ENCODE measurements around the gene IRS2.
"Not testable (repeated sequence)": the region's sequence is repeated elsewhere in the genome, so short reads cannot be mapped to it uniquely, and the experiment has no call there.

Gene IRS2

DNA sequence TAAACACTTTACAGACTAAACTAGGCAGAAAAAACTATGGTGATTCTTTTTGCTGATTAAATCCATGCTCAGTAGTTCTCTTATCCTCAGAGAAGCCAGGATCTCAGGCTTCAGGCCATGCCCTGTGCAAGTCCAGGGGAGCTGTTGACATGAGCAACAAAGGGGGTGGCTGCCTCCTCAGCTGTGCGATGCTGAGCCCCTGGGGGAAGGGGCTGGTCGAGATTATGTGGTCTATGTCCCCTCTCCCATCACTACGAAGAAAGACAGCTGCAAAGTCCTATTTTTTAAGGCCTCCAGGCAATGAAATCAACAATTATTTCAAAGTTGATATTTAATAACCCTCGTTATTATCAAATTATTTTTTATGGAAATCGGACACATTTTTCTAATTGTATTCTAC is 37.0 kb downstream of the IRS2 start:
- peak; percentile 9 for DNase-seq

DNA sequence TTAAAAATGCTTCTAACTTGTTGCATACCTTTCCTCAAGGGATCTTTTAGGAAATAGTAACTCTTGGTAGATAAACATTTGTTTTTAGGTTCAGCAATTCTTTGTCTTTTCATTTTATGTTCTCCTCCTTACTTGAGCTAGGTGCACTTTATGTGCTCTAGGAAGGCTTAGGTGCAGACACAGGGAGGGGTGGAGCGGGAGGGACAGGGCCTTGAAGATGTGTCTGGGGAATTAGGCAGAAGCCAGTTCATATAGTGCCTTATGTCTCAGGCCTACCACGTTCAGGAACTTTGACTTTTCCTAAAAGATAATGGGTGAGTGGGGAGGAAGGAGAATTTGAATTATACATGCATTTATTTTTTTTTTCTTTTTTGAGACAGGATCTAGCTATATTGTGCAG is 37.7 kb downstream of the IRS2 start:
- no peak for DNase-seq

DNA sequence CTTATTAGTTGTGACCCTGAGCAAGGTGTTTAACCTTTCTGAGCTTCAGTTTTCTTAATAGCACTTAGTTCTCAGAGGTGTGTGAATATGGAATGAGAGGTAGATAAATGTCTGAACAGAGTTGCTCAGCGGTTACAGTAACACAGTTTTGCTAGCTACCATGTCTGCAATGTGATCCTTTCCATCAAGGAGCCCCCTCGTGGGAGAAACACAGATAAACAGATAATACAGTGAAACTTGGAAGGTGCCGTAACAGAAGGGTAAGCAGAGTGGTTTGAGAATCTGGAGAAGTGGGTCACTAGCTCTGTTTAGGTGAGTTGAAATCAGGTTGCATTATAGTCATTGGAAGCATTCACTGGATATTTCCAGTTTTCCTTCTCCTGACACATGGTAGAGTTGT is 38.9 kb downstream of the IRS2 start:
- no peak for DNase-seq

DNA sequence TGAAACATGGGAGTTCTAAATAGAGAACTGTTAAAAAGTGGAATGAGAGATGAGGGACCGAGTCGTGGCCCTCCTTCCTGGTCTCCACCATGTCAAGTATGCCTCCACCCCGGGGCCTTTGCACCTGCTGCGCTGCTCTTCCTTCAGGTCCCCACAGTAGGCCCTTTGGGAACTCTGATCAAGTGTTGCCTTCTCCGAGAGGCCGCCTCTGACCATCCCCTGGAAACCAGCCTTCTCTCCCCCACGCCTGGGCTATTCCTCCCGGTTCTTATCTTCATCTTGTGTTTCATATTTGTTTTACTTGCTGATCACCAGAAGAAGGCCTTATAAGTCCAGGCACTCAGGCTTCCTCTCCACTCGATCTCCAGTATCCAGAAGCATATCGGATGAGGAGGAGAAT is 40.0 kb downstream of the IRS2 start:
- no peak for DNase-seq

DNA sequence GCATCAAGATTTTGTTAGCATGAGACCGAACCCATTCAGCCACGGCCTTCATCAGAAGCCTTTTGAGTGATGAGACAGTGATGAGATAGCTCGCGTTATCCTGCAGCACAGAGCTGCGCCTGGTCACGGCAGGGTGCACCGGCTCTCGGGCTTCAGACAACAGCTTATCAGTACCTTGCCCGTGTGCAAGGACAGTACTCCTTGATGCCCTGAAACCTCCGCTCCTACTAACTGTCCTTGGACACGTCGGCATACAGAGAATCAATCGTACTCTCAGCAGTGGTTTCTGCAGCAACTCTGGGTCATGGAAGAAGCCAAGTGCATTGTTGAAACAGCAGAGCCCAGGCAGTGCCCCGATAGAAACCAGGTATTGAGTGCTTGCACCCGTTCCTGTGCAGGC is 40.7 kb downstream of the IRS2 start:
- no peak for DNase-seq

DNA sequence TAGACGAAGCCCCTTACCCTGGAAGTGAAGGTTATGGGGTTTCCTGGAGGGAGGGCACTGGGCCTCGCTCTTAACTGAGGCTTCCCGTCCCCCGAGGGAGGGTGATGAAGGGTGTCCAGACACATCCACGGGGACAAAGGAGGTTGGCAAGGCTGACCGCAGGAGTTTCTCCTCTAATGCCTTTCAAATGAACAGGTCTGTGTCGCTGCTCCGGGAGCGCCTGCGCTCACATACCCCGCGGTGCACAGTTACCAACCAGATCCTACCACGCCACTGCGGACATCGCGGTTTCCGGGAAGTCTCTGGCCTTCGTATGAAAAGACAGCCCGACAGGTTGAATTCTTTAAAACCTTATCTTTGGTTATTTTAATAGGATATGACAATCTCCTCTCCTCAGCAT is 41.3 kb downstream of the IRS2 start:
- DNase-seq, result no peak

DNA sequence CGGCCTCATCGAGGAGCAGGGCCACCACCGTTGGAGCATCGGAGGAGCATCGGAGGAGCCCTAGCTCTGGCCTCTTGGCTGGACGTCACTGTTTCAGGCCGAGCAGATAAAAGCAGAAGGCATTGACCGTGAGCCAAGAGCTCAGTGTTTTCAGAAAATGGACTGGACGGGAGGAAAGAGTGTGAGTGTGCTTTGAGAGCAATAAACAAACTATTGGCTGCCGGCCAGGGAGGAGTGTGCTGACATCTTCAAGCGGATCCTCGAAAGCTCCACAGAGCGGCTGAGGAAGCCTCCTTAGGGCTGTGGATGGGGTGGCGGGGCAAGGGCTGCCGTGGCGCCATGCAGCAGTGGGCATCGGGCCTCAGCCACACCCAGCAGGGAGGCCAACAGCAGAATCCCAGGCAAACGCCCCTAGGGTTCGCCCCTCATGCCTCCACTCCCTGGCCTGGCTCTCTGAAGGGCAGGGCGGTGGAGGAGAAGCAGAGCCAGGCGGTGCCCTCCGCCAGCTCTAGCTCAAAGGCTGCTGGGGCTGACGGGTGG is 41.8 kb downstream of the IRS2 start:
- no peak for DNase-seq

DNA sequence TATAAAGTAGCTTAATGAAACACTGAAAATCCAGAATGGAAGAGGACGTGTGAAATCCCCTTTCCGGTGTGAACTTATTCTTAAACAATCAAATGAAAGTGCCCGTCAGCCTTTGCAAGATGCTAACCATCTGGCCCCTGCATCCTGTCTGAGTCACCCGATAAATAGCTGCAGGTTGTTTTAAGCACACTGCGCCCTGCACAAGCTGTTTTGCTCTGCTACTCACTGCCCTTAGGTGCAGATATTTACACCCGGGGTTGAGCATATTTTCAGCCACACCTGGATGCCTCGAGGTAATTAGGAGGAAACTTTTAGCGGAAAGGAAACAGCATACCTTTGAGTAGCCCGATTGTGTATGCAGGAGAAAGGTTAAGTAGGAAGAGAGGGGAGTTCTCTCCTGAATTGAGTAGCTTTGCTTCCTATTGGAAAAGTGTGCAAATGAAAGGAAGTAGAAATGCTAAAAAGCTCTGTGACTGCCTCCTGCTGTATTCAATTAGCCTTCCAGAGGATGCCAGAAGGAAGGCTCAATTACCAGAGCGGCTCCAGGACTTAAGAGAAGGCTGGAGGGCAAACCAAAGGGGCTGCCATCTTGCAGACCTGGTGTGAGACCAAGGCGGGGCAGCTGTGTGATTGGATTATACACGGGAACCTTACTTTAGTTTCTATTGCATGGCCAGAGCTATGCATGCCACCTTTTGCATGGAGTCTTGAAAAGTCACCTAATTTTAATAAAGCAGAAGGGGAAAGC is 42.5 kb downstream of the IRS2 start:
- no peak for DNase-seq

DNA sequence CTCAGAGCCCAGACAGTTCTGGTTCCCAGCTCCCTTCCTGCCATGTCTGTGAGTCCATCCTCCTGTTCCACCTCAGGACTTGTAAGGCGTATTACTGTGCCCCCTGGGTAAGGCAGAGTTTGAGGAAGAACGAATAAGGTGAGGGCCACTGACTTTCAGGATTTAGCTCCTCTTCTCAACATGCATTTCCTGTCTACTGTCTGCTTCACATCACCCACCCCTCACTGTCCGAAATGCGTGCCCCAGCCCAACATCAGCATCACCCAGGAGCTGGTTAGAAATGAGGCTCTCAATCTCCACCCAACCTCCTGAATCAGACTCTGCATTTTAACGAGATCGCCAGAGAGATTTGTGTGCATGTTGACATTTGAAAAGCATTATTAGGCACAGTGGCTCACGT is 44.4 kb downstream of the IRS2 start:
- DNase-seq, result no peak

DNA sequence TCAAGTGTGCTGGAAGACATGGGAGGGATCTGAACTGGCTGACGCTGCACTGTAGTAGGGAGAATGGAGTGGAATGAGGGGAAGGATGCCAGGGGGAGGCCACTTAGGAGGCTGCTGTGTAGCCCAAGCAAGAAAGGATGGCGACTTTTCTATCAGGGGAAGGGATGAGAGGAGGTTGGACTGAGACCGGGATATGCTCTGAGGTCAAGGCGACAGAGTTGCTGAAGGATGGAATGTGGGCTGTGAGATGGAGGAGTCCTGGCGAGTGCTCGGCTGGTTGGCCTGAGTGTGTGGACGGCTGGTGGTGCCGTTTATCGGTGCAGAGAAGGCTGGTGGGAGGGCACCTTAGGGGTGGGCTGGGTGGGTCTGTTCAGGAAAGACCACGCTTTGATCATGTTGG is 45.7 kb downstream of the IRS2 start:
- no peak for DNase-seq

DNA sequence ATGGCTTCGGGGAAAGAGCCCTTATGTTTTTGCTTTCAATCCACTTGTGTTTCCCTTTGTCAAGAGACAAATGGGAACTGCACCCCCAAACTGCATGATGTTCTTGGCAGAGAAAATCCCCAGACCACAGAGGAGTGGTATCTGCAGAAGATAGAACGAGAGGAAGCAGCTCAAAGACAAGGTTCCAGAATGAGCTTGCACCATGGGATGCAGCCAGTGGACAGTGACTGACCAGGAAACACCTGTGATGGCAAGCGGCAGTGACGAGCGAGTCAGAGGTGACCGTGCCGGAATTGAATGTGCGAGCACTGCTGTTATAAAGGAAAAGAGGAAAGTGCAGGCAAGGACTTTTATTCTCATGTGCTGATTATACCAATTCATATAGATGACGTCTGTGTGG is 46.3 kb downstream of the IRS2 start:
- DNase-seq, result no peak

DNA sequence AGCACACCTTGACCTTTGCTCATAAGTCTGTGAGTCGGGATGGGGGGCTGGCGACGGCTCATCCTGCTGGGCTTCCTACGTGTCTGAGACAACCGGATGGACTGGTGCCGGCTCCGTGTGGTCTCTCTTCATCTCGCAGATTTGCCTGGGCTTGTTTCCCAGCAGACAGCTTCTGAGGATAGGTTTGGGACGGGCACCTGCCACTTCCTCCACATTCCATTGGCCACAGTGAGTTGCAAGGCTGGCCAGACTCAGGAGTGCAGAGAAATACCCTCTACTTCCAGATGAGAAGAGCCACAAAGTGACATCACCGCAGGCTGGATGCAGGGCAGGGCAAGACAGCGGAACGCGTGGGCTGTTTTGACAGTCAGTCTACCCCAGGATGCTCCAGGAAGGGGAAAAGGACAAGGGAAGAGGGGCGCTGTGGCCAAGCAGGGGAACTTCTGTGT is 48.1 kb downstream of the IRS2 start:
- no peak for DNase-seq

DNA sequence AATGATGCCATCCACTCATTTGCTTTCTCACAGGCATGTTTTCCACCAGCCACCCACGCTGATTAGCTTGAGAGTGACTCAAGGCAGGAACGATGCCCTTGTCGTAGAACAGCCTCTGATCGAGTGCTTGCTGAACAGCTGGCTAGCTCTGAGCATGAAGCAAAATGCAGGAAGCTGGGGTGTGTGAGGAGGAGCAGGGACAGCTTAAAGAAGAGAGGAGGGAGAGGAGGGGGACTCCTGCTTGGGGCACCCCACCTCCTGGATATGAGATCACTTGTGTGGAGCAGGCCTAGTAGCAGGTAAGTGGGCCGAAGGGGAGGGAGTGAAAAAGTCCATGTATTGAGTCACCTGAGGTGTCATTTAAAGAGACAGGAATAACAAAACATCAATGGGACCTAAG is 48.8 kb downstream of the IRS2 start:
- DNase-seq, result peak; percentile 41

DNA sequence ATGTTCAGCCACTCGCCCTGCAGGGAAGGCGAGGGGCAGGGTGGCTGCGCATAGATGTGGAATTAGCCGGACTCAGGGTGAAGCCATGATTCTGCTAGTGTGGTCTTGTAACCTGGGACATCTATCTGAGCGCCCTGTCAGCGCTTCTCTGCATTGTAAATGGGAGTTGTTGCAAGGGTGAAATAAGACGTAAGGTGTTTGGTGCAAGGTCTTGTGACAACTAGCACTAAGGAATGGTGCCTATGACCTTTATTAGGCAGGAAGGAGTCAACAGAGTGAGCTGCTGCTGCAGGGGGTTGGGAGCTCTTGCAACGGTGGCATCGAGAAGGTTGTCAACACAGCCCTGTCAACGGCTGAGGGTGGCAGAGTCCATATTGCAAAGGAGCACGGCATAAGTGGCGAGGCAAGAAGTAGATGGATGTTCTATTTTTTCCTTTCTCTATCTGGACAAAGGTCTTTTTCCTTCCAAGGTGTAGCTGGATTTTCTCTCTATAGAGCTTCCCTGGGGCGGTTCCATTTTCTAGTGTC is 49.3 kb downstream of the IRS2 start:
- no peak for DNase-seq

DNA sequence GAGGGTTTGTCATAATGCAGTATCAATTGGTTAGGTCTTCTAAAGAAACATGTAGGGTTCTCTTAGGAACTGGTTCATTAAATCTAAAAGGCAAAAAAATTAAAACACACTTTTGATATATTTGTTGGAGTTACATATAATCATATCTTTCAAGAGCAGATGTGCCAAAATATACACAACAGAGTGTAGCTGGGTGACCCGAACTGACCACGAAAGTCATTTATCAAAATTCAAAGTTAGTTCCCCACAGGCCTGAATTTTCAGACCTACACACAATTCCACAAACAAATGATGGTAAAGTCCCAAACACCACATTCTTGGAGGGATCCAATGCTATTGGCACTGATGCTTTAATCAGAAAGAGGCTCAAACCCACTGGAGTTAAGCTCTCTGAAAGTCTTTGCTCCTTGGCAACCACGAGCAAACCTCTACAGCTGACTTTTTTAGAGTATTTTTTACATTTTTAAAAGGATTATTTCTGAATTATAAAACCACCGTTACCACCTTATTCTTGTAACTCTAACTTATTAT is 50.9 kb downstream of the IRS2 start:
- DNase-seq, result no peak

DNA sequence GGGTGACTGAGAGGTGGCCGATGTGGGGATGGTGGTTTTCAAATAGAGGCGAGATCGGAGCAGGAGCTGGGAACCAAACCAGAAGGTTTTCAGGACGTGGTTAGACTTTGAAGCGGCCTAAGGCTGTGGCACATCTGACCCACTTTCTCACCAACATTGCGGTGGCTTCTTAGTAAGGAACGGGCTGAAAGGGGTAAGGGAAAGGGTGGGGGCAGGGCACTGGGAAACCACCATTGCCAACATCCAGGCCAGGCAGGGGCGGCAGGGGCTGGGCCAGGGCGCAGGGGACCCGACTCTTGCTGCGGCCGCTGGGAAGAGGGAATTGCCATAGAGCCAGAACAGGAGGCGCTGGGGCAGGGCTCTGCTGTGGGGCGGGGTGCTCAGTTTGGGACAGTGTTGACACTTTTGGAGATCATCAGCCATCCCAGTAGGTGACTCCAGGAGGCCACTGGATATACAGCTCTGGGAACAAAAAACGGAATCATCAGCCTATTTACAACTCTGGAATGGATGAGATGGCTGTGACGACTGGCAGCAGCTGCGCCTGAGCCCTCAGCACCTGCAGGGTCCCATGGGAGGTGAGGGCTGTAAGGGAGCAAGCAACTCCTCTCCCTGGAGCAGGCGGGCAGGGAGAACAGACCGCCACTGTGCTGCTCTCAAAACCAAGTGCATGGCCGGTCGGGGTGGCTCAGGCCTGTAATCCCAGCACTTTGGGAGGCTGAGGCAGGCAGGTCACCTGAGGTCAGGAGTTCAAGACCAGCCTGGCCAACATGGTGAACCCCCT is 52.2 kb downstream of the IRS2 start:
- DNase-seq, result no peak

DNA sequence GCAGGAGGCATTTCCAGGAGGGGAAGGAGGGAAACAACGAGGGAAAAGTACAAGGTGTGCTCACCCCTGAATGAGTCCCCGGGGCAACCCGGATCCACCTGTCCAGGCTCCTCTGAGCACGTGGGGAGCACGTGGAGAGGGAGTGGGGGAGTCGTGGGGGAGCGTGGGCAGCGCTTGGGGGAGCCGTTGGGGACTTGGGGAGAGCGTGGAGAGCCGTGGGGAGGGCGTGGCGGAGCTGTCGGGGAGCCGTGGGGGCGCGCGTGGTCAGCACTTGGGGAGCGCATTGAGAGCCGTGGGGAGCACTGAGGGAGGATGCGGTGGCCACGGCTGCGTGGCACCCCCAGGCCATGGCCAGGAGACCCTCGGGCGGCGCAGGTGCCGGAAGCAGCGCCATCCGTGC is 52.8 kb downstream of the IRS2 start:
- no peak for DNase-seq

DNA sequence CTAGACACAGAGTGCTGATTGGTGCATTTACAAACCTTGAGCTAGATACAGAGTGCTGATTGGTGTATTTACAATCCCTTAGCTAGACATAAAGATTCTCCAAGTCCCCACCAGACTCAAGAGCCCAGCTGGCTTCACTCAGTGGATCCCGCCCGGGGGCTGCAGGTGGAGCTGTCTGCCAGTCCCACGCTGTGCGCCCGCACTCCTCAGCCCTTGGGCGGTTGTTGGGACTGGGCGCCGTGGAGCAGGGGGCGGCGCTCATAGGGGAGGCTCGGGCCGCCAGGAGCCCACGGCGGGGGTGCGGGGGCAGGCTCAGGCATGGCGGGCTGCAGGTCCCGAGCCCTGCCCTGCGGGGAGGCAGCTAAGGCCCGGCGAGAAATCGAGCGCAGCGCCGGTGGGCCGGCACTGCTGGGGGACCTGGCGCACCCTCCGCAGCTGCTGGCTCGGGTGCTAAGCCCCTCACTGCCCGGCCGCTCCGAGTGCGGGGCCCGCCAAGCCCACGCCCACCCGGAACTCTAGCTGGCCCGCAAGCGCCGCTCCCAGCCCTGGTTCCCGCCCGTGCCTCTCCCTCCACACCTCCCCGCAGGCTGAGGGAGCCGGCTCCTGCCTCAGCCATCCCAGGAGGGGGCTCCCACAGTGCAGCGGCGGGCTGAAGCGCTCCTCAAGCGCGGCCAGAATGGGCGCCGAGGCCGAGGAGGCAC is 53.8 kb downstream of the IRS2 start:
- DNase-seq, result not testable (repeated sequence)

DNA sequence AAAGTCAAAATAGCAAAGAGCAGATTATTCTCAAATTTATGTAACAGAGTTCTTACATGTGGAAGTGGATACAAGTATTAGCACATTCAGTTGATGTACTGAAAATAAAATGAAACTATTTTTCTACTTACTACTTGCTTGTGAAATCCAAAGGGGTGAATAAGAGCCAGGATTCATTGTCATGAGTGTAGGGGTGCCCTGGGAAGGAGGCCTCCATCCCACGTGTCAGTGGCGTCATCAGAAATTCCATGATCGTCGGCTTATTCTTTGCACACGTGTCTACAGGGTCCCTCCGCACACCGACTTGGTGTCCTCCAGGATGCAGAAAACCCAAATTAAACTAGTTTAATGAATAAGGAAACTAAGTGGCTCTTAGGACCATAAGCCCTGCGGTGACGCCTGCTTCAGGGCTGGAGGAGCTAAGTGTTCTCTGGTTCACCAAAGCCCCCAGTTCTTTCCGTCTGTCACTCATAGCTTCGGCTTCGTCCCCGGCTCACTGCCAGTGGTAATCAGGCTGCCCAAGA is 55.5 kb downstream of the IRS2 start:
- no peak for DNase-seq

DNA sequence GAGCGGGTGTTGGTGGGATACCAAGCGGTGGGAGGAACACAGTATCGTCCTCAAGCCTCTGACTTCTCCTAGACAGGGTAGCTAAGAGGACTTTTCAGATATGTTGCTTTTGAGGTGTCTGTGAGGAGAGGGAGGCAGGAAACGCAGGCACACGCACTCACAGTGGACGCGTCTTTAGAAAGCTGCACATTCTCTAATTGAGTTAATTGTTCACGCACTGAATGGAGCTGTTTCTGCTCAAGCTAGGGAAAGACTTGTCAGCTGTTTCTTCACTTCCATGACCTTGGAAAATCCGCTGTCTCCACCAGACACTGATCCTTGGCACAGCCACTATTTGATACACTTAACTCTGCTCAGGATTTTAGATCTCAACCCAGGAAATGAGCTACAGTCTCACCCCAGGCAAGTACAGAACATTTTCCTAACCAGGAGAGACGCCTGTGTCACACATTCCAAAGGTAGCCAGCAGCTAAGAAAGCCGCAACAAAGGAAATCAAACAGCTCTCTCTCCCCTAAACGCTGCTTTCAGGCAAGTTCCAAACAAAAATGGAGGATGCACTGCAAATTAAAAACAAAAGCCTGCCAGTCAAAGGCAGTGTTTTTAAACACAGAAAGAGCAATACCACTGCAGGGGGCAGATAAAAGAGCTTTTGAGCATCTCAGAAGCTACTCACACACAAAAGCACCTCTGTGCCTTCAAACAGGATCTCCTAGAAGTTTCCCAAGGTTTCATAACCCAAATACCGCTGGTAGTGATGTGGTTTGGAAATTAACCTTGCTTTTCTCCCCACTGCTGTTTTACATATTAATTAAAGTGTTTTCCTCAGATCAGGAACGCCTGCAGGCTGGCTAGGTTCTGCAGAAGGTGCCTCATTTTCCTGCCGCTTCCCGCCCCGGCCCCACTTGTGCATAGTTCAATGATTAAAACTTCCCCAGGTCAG is 57.3 kb downstream of the IRS2 start:
- DNase-seq, result no peak

DNA sequence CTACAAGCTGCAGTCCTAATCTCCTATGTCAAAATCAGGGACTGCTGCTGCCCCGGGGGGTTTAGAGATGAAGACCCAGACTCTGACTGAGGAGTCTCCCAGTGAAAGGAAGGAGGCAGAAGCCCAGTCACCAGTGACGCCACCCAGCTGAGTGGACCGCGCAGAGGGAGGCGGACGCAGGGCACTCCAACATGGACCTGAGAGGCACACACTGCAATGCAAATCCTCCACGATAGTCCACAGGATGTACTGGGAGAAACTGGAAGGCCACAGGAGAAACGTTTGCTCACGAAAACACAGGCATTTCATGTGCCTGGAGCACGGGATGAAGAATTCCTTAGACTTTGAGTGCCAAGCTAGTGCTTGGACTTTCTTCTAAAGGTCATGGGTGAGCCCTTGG is 58.3 kb downstream of the IRS2 start:
- DNase-seq, result no peak

DNA sequence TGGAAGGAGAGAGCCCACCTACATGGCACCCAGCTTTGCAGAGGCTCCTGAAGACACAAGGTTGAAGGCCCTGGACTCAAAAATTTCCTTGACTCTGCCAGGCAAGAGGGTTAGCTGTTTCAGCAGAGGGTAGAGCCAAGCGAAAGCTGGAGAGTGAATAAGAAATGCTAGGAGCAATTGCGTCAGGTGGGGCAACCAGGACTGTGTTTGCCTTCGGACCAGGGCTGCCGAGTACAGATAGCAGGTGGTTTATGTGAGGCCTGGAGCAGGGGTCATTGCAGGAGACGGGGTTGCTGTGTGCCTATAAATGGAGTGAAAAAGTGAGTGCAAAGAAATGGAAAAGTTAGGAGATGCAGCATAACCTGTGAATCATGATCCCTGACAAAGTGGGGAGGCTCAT is 59.1 kb downstream of the IRS2 start:
- DNase-seq, result no peak

Data from stimulated activated CD8-positive, alpha-beta memory T cell treated with anti-CD3 and anti-CD28 coated beads, Interleukin-4, amount 100 ng/mL, for 48 hours (primary cell).